ENCODE measurements around the gene OLFM2.

Gene OLFM2

GRCh38 chr19:9861503-9861902 lies 74.8 kb downstream of the OLFM2 start:
- H3K9ac ChIP-seq = no peak overlapping the region
- H3K4me3 ChIP-seq (ENCODE audit: low read depth, low read length) = no peak overlapping the region

GRCh38 chr19:9860407-9860806 lies 75.9 kb downstream of the OLFM2 start:
- Histone ChIP-seq H3K36me3 (ENCODE audit: control insufficient read depth, insufficient read depth, low read length) (no peaks in the 10 kb centered on the region), H3K4me1 (no peaks in the 10 kb centered on the region), H3K9ac (no peak overlapping the region), H3K79me2 (no peaks in the 10 kb centered on the region), H3K27me3 (ENCODE audit: control insufficient read depth, insufficient read depth, low read length) (no peaks in the 10 kb centered on the region), H3K27ac (no peak overlapping the region), H3K9me3 (ENCODE audit: control insufficient read depth, low read length) (no peaks in the 10 kb centered on the region), H2AFZ (no peak overlapping the region), H3K4me3 (ENCODE audit: low read depth, low read length) (no peak overlapping the region), H3K4me2 (ENCODE audit: low read length) (no peak overlapping the region)
- TF ChIP-seq, protein P1, sequence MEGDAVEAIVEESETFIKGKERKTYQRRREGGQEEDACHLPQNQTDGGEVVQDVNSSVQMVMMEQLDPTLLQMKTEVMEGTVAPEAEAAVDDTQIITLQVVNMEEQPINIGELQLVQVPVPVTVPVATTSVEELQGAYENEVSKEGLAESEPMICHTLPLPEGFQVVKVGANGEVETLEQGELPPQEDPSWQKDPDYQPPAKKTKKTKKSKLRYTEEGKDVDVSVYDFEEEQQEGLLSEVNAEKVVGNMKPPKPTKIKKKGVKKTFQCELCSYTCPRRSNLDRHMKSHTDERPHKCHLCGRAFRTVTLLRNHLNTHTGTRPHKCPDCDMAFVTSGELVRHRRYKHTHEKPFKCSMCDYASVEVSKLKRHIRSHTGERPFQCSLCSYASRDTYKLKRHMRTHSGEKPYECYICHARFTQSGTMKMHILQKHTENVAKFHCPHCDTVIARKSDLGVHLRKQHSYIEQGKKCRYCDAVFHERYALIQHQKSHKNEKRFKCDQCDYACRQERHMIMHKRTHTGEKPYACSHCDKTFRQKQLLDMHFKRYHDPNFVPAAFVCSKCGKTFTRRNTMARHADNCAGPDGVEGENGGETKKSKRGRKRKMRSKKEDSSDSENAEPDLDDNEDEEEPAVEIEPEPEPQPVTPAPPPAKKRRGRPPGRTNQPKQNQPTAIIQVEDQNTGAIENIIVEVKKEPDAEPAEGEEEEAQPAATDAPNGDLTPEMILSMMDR (IDR thresholded peaks at IDR 0.05) = no peak

More at GRCh38 chr19:9861503-9861902, 74.8 kb downstream of the OLFM2 start:
- Histone ChIP-seq H3K27ac (no peak overlapping the region), H3K4me1 (no peaks in the 10 kb centered on the region), H2AFZ (no peak overlapping the region), H3K36me3 (ENCODE audit: control insufficient read depth, insufficient read depth, low read length) (no peaks in the 10 kb centered on the region), H3K9me3 (ENCODE audit: control insufficient read depth, low read length) (no peaks in the 10 kb centered on the region), H3K79me2 (no peaks in the 10 kb centered on the region), H3K4me2 (ENCODE audit: low read length) (no peak overlapping the region), H3K27me3 (ENCODE audit: control insufficient read depth, insufficient read depth, low read length) (no peaks in the 10 kb centered on the region)
- TF ChIP-seq, protein P1 (IDR thresholded peaks at IDR 0.05) = no peak

DNA sequence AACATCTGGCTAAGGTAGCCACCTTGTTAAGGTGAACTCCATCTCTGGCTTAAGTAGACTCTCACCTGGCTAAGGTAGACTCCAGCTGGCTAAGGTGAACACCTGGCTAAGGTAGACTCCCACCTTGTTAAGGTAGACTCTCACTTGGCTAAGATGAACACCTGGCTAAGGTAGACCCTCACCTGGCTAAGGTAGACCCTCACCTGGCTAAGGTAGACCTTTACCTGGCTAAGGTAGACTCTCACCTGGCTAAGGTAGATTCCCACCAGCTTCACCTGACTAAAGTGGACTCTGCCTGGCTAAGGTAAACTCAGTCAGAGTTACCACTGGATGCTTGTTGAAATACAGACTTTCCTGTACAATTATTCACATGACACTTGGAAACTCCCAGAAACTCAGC lies 77.5 kb downstream of the OLFM2 start:
- H3K27ac ChIP-seq = no peak overlapping the region
- no peak overlapping the region for H3K9ac ChIP-seq
- TF ChIP-seq, protein P1 (IDR thresholded peaks at IDR 0.05) = no peak
- no peak overlapping the region for H3K4me3 ChIP-seq (ENCODE audit: low read depth, low read length)
- H3K9me3 ChIP-seq (ENCODE audit: control insufficient read depth, low read length) = no peaks in the 10 kb centered on the region
- no peaks in the 10 kb centered on the region for H3K79me2 ChIP-seq
- H2AFZ ChIP-seq = no peak overlapping the region
- no peaks in the 10 kb centered on the region for H3K4me1 ChIP-seq
- no peaks in the 10 kb centered on the region for H3K36me3 ChIP-seq (ENCODE audit: control insufficient read depth, insufficient read depth, low read length)
- H3K27me3 ChIP-seq (ENCODE audit: control insufficient read depth, insufficient read depth, low read length) = no peaks in the 10 kb centered on the region
- H3K4me2 ChIP-seq (ENCODE audit: low read length) = no peak overlapping the region

GRCh38 chr19:9857920-9858746 lies 78.2 kb downstream of the OLFM2 start:
- no peak overlapping the region for H3K4me3 ChIP-seq (ENCODE audit: low read depth, low read length)
- no peak overlapping the region for H3K27ac ChIP-seq

More at GRCh38 chr19:9857920-9858746, 78.2 kb downstream of the OLFM2 start:
- Histone ChIP-seq H3K36me3 (ENCODE audit: control insufficient read depth, insufficient read depth, low read length) (no peaks in the 10 kb centered on the region), H3K79me2 (no peaks in the 10 kb centered on the region), H3K4me2 (ENCODE audit: low read length) (no peak overlapping the region), H3K9me3 (ENCODE audit: control insufficient read depth, low read length) (no peaks in the 10 kb centered on the region), H3K9ac (no peak overlapping the region), H3K4me1 (no peaks in the 10 kb centered on the region), H2AFZ (no peak overlapping the region), H3K27me3 (ENCODE audit: control insufficient read depth, insufficient read depth, low read length) (no peaks in the 10 kb centered on the region)
- TF ChIP-seq, protein P1 (IDR thresholded peaks at IDR 0.05) = no peak

Data from parathyroid adenoma (tissue), 2 donors.